Fibroblast of mammary gland (primary cell): ENCODE results near the gene SMARCC2.

Source experiments
- DNase-seq: peaks from one replicate; pipeline ENCODE4 v3.0.0-alpha.2; 2010; ENCODE audit warnings: low read depth
- H3K4me3 ChIP-seq: 2 replicates; pipeline ENCODE4 v1.5.1; 2011; ENCODE audit warnings: low read depth, mild to moderate bottlenecking, low read length, moderate library complexity; ENCODE audit not compliant: control insufficient read depth
- TF ChIP-seq, protein P1 (sequence below): conservative IDR thresholded peaks from 2 replicates; pipeline ENCODE4 v1.5.1; 2011; ENCODE audit warnings: low read depth, low read length, inconsistent platforms; ENCODE audit not compliant: control insufficient read depth, insufficient read depth

The SMARCC2 gene

GRCh38 chr12:56190695-56191155, 1.4 kb upstream of the SMARCC2 start:
- peak; percentile 36 for DNase-seq
- H3K4me3 ChIP-seq, result peak overlapping the region; percentile 98
- TF ChIP-seq, protein P1, sequence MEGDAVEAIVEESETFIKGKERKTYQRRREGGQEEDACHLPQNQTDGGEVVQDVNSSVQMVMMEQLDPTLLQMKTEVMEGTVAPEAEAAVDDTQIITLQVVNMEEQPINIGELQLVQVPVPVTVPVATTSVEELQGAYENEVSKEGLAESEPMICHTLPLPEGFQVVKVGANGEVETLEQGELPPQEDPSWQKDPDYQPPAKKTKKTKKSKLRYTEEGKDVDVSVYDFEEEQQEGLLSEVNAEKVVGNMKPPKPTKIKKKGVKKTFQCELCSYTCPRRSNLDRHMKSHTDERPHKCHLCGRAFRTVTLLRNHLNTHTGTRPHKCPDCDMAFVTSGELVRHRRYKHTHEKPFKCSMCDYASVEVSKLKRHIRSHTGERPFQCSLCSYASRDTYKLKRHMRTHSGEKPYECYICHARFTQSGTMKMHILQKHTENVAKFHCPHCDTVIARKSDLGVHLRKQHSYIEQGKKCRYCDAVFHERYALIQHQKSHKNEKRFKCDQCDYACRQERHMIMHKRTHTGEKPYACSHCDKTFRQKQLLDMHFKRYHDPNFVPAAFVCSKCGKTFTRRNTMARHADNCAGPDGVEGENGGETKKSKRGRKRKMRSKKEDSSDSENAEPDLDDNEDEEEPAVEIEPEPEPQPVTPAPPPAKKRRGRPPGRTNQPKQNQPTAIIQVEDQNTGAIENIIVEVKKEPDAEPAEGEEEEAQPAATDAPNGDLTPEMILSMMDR, result no peak

- TF ChIP-seq, protein P1, result no peak
- H3K4me3 ChIP-seq, result peak overlapping the region; percentile 98
Observed at GRCh38 chr12:56189918-56190694, 823 bp upstream of the SMARCC2 start.

GRCh38 chr12:56188778-56189098, 545 bp downstream of the SMARCC2 start:
- H3K4me3 ChIP-seq, result peak overlapping the region; percentile 79
- no peak for DNase-seq
- TF ChIP-seq, protein P1, result no peak

More at GRCh38 chr12:56189918-56190694, 823 bp upstream of the SMARCC2 start:
- DNase-seq, result peak; percentile 87

DNA sequence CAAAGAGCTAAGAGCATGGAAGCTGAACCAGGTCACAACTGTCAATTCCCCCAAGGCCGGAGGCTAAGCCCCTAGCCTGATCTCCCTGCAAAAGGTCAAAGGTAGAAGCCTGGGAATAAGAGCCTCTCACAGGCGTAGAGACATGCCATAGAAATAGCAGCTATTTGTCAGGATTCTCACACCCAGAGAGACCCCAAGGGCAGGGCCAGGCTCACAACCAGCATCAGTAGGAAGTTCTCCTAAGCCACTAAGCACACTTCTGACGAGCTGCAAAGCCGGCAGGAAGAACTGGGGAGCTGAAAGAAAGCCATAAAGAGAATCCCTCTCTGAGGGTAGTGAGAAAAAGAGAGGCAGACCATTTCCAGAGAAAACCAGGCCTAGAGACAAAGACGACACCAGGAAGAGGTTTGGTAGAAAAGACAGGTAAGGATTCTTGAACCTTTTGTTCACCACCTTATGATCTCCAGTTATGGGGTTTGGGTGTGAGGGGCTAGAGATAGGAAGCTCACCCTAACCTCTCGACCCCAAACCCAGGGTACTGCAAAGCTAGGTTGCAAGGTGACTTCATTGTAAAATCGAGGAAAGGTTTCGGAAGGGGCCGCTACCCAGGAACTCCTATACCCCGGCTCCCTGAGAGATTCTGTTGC, 1.0 kb downstream of the SMARCC2 start:
- TF ChIP-seq, protein P1, result no peak
- no peak for DNase-seq
- peak overlapping the region; percentile 79 for H3K4me3 ChIP-seq

DNA sequence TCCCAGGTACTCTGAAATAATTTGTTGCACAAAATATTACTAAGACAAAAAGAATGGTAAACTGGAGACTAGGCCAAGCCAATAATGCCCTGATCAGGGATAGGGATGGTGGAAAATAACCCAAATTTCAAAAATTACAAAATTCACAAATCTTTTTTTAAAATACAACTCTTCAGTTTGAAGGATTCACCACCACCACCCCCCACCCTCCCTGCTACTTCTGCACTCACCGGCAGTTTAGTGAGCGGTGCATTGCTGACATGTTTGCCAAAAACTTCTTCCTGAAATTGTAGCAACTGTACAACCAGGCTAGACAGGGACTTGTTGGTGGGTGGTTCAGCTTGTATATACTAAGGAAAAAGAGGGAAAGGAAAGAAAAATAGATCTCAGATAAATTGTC, 2.3 kb downstream of the SMARCC2 start:
- no peak overlapping the region for H3K4me3 ChIP-seq
- TF ChIP-seq, protein P1, result no peak
- no peak for DNase-seq

DNA sequence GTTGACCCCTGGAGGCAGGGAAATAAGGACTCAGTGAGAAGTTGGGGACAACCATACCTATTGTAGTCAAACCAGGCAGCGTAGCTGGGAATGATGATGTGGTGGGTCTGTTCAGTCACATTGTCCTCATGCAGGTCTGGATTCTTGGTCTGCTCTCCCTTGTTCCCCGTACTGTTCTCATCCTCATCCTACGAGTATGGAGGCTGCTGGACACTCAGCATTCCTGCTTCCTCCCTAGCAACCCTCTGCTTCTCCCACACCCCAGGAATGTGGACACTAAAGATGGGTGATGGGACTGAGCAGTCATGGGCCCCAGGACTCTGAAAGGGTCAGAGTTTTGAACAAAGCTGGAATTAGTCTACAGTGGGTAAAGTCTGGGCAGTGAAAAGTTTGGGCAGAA, 10.9 kb downstream of the SMARCC2 start:
- TF ChIP-seq, protein P1, result no peak
- DNase-seq, result no peak
- no peak overlapping the region for H3K4me3 ChIP-seq
